ENCODE data around the gene TGFB2. TPM values are rescaled to one million over a fixed set of nuclear protein-coding genes. Genes with fewer than 3 reads are reported as not detected.

Gene TGFB2
- total and polyA plus RNA-seq, 4 donors, result 0.21 to 0.75 (median 0.41) TPM

- 31% methylated on average over 4 of the region's 4 CpGs for WGBS
- no peaks in the 10 kb centered on the region for H3K9me3 ChIP-seq (ENCODE audit: control insufficient read depth in 4 of 4, low read length in 3 of 4)
- no peaks in the 10 kb centered on the region for H3K27me3 ChIP-seq (ENCODE audit: control insufficient read depth in 4 of 4, insufficient read depth in 4 of 4, low read length in 3 of 4)
- no peak overlapping the region for H3K9ac ChIP-seq (ENCODE audit: low read depth in 1 of 2, low read length in 2 of 2)
- no peak for TF ChIP-seq HNF4G (IDR thresholded peaks at IDR 0.05)
- TF ChIP-seq REST (IDR thresholded peaks at IDR 0.05), result no peak
- TF ChIP-seq FOXA1 (IDR thresholded peaks at IDR 0.05), result no peak
- peak; percentile 92 to 95 for TF ChIP-seq RAD21 (IDR thresholded peaks at IDR 0.05)
- TF ChIP-seq CTCF (IDR thresholded peaks at IDR 0.05; ENCODE audit: low read depth, low read length, missing input control), result peak; percentile 66
- H3K27ac ChIP-seq (ENCODE audit: low read depth in 1 of 2, low read length in 2 of 2), result no peak overlapping the region
- H3K36me3 ChIP-seq (ENCODE audit: control insufficient read depth in 4 of 4, insufficient read depth in 3 of 4, low read depth in 1 of 4, low read length in 3 of 4), result no peaks in the 10 kb centered on the region
- DNase-seq (ENCODE audit: low spot score), result no peak
- H3K4me3 ChIP-seq (ENCODE audit: low read depth in 1 of 3, low read length in 3 of 3), result no peak overlapping the region
- H3K4me1 ChIP-seq (ENCODE audit: control insufficient read depth in 4 of 4, insufficient read depth in 4 of 4, low read length in 3 of 4), result no peaks in the 10 kb centered on the region
Measured at GRCh38 chr1:218330043-218330623, 15.0 kb upstream of the TGFB2 start.

- Histone ChIP-seq H3K9ac (ENCODE audit: low read depth in 1 of 2, low read length in 2 of 2) (no peak overlapping the region), H3K36me3 (ENCODE audit: control insufficient read depth in 4 of 4, insufficient read depth in 3 of 4, low read depth in 1 of 4, low read length in 3 of 4) (no peaks in the 10 kb centered on the region), H3K4me3 (ENCODE audit: low read depth in 1 of 3, low read length in 3 of 3) (no peak overlapping the region), H3K9me3 (ENCODE audit: control insufficient read depth in 4 of 4, low read length in 3 of 4) (no peaks in the 10 kb centered on the region), H3K27ac (ENCODE audit: low read depth in 1 of 2, low read length in 2 of 2) (no peak overlapping the region), H3K4me1 (ENCODE audit: control insufficient read depth in 4 of 4, insufficient read depth in 4 of 4, low read length in 3 of 4) (peaks cover 0 to 5% (median under 1%) of the 10 kb centered on the region in 4 donors), H3K27me3 (ENCODE audit: control insufficient read depth in 4 of 4, insufficient read depth in 4 of 4, low read length in 3 of 4) (no peaks in the 10 kb centered on the region)
- DNase-seq (ENCODE audit: low spot score), result no peak
- TF ChIP-seq MAX (IDR thresholded peaks at IDR 0.05) (no peak), REST (IDR thresholded peaks at IDR 0.05) (no peak), HNF4G (IDR thresholded peaks at IDR 0.05) (no peak), ATF3 (IDR thresholded peaks at IDR 0.05) (no peak), NR2F2 (IDR thresholded peaks at IDR 0.05) (no peak), ZBTB33 (IDR thresholded peaks at IDR 0.05) (no peak), SP1 (IDR thresholded peaks at IDR 0.05) (no peak), JUND (IDR thresholded peaks at IDR 0.05) (no peak), EGR1 (IDR thresholded peaks at IDR 0.05; ENCODE audit: low read depth in 2 of 2) (no peak), FOXA2 (IDR thresholded peaks at IDR 0.05) (no peak), YY1 (IDR thresholded peaks at IDR 0.05) (no peak), GABPA (IDR thresholded peaks at IDR 0.05 in 1 of 2, conservative IDR thresholded peaks at IDR 0.05 in 1 of 2) (no peak), TAF1 (conservative IDR thresholded peaks at IDR 0.05) (no peak), FOXA1 (IDR thresholded peaks at IDR 0.05) (no peak), RXRA (IDR thresholded peaks at IDR 0.05) (no peak), RAD21 (IDR thresholded peaks at IDR 0.05) (no peak), HNF4A (conservative IDR thresholded peaks at IDR 0.05) (no peak), CTCF (IDR thresholded peaks at IDR 0.05; ENCODE audit: low read depth, low read length, missing input control) (no peak)
Measured at GRCh38 chr1:218332416-218332815, 12.7 kb upstream of the TGFB2 start.

Measured in liver (tissue), 9 donors.